HG03439 (cell line): ENCODE results near the gene MT1E.
"Not testable (repeated sequence)": the region's sequence is repeated elsewhere in the genome, so short reads cannot be mapped to it uniquely, and the experiment has no call there.

Experiments used
- ATAC-seq: cut with Tn5 transposase; IDR thresholded peaks from one replicate; pipeline ENCODE4 v1.9.1; 2021; ENCODE audit warnings: mild to moderate bottlenecking, moderate library complexity; ENCODE audit not compliant: unreplicated experiment

Gene MT1E

GRCh38 chr16:56606476-56607108 lies 19.0 kb upstream of the MT1E start:
- ATAC-seq, result no peak

- no peak for ATAC-seq
Observed at GRCh38 chr16:56607109-56607618, 18.4 kb upstream of the MT1E start.

- ATAC-seq, result no peak
Observed at GRCh38 chr16:56607675-56608042, 17.9 kb upstream of the MT1E start.

- peak; percentile 82 for ATAC-seq
Observed at GRCh38 chr16:56608043-56608875, 17.3 kb upstream of the MT1E start, which contains the start of gene MT2A. TSS of gene MT2A (plus strand) at chr16:56608584. CDS start at chr16:56608656, 72 bp downstream.

GRCh38 chr16:56608876-56609462 lies 16.6 kb upstream of the MT1E start:
- ATAC-seq, result no peak

- peak; percentile 38 for ATAC-seq
Observed at GRCh38 chr16:56609463-56609921, 16.1 kb upstream of the MT1E start.

GRCh38 chr16:56610017-56610608 lies 15.5 kb upstream of the MT1E start:
- no peak for ATAC-seq

- no peak for ATAC-seq
Observed at GRCh38 chr16:56610609-56611111, 14.9 kb upstream of the MT1E start.

- ATAC-seq, result no peak
Observed at GRCh38 chr16:56611281-56611833, 14.2 kb upstream of the MT1E start.

GRCh38 chr16:56613706-56614105 lies 11.9 kb upstream of the MT1E start:
- no peak for ATAC-seq

- no peak for ATAC-seq
Observed at GRCh38 chr16:56614549-56614991, 11.0 kb upstream of the MT1E start.

- no peak for ATAC-seq
Observed at GRCh38 chr16:56615353-56615752, 10.2 kb upstream of the MT1E start.

GRCh38 chr16:56616608-56617211 lies 8.9 kb upstream of the MT1E start:
- ATAC-seq, result no peak

- no peak for ATAC-seq
Observed at GRCh38 chr16:56617212-56618085, 8.1 kb upstream of the MT1E start.

- no peak for ATAC-seq
Observed at GRCh38 chr16:56618138-56618537, 7.4 kb upstream of the MT1E start.

GRCh38 chr16:56620339-56620897 lies 5.2 kb upstream of the MT1E start:
- no peak for ATAC-seq

GRCh38 chr16:56621665-56622445 lies 3.7 kb upstream of the MT1E start:
- ATAC-seq, result not testable (repeated sequence)

- ATAC-seq, result not testable (repeated sequence)
Observed at GRCh38 chr16:56623184-56623583, 2.4 kb upstream of the MT1E start.
